T47D (cell line): ENCODE results near the gene HEYL.
"Not testable (repeated sequence)": the region's sequence is repeated elsewhere in the genome, so short reads cannot be mapped to it uniquely, and the experiment has no call there.

ENCODE experiments used
- DNase-seq, 2 experiments: peaks; one replicate each; pipeline versions ENCODE4 v3.0.0 to v3.0.0-alpha.2; 2011 to 2012; ENCODE audit warnings: low read depth in 1 of 2, low spot score in 1 of 2
- JUND ChIP-seq: IDR thresholded peaks from 2 replicates; pipeline ENCODE4 v1.6.1; 2012; ENCODE audit warnings: low read depth
- in situ Hi-C: cut with HindIII; loops from 2 replicates; pipeline ENCODE4 v1.10.0; 2016; ENCODE audit warnings: low sequenced_read_pairs, low pct_unique_long_range_greater_than_20kb

HEYL gene

GRCh38 chr1:39609618-39610331 lies 29.7 kb downstream of the HEYL start:
- TF ChIP-seq JUND: no peak
- peak in 1 of 2 experiments; percentile 37 for DNase-seq
- in situ Hi-C loops: no loop called here

GRCh38 chr1:39608921-39609320 lies 30.5 kb downstream of the HEYL start:
- DNase-seq: no peak
- in situ Hi-C loops: no loop called here
- no peak for TF ChIP-seq JUND

DNA sequence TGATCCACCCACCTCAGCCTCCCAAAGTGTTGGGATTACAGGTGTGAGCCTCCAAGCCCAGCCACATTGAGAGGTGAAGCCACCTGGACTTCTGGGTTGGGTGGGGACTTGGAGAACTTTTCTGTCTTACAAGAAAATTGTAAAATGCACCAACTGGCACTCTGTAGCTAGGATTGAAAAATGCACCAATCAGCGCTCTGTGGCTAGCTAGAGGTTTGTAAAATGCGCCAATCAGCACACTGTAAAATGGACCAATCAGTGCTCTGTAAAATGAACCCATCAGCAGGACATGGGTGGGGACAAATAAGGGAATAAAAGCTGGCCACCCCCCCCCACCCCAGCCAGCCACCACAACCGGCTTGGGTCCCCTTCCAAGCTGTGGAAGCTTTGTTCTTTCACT lies 35.8 kb downstream of the HEYL start:
- DNase-seq, in situ Hi-C loops: not testable (repeated sequence)

DNA sequence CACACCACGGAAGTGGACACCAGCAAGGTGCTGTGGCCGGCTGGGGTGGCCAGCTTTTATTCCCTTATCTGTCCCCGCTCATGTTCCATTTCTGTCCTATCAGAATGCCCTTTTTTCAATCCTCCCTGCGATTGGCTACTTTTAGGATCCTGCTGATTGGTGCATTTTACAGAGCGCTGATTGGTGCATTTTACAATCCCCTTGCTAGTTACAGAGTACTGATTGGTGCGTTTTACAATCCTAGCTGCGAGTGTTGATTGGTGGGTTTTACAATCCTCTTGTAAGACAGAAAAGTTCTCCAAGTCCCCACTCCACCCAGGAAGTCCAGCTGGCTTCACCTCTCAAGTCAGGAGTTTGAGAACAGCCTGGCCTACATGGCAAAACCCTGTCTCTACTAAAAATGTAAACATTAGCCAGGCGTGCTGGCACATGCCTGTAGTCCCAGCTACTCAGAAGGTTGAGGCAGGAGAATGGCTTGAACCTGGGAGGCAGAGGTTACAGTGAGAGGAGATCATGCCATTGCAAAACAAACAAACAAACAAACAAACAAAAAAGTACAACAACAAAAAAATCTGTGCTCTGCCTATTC lies 37.7 kb downstream of the HEYL start:
- in situ Hi-C loops, DNase-seq: not testable (repeated sequence)

GRCh38 chr1:39596163-39596562 lies 43.3 kb downstream of the HEYL start:
- in situ Hi-C loops: no loop called here
- no peak for DNase-seq
- TF ChIP-seq JUND: no peak

- no peak for TF ChIP-seq JUND
- no peak for DNase-seq
- in situ Hi-C loops: no loop called here
Measured at GRCh38 chr1:39593386-39593785, 46.1 kb downstream of the HEYL start.

GRCh38 chr1:39592069-39592468 lies 47.4 kb downstream of the HEYL start:
- no peak for TF ChIP-seq JUND
- no peak for DNase-seq
- in situ Hi-C loops: no loop called here

DNA sequence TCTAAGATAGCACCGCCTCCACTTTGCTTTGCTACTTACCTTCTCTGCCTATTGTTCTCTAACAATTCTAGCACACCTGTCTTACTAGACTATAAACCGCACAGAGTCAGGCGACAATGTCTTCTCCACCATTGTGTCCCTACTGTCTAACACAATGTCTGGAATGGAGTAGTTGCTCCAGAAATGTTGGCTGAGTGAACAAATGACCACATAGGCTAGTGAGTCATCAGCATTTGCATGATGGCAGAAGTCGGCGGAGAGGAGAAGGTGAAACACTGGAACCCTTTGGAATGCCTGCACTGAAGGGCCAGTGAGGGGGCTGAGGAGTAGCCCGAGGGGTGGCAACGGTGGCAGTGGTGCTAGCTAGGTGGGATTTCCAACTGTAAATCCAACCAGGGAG lies 48.9 kb downstream of the HEYL start:
- no peak for DNase-seq
- in situ Hi-C loops: no loop called here
- no peak for TF ChIP-seq JUND

GRCh38 chr1:39585933-39586332 lies 53.5 kb downstream of the HEYL start:
- no peak for DNase-seq
- in situ Hi-C loops: no loop called here
- no peak for TF ChIP-seq JUND

- no peak for DNase-seq
- in situ Hi-C loops: no loop called here
- no peak for TF ChIP-seq JUND
Measured at GRCh38 chr1:39576016-39576657, 63.3 kb downstream of the HEYL start.

DNA sequence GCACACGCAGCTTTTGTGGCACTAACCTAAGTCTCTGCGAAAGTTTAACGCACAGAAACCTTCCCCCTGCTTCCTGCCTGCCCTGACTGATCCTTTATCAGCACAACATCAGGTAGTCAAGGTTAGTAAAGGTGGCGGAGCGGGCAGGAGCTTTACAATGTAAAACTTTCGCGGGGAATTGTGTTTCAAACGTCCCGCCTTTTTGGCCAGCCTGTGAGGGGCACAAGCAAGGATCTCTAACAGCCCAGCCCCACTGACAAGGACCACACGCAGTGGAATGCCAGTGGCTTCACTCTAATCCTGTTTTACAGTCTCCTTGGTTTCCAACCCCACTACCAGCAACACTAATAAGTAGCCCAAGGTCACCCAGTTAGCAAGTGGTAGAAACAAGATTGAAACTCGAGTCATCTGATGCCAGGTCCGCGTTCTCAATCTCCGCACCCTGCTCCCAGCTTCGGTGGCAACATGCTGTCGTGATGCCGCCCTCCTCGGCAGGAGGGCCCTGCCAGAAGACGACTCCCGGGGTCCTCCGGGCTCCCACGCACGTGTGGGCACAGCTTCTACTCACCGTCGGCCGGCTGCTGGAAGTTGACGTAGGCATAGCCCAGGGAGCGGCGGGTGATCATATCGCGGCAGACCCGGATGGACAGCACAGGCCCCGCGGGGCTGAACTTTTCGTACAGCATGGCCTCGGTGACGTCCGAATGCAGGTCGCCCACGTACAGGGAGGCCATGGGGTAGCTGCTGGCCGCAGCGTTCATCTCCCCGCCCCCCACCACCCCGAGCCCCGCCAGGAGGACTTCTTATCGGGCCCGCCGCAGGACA lies 64.0 kb downstream of the HEYL start:
- peak in 1 of 2 experiments; percentile 55 for DNase-seq
- in situ Hi-C loops: no loop called here
- no peak for TF ChIP-seq JUND

DNA sequence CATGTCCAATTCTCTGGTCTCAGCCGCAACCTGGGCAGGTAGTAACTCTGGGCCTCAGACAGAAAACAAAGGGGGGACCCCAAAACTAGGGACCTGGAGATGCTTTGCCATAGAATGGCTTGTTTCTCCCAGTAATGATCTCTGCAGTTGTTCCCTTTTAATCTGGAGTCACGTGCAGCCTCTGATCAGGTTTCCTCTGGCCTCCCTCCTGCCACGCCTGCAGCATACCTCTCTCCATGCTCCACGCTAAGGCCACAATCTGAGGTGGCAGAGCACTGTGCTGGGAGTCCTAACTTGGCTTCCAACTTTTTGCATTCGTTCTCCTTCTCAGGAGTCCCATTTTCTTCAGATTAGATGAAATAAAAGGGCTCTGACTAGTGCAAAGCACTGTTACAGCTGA lies 64.8 kb downstream of the HEYL start:
- TF ChIP-seq JUND: no peak
- no peak for DNase-seq
- in situ Hi-C loops: no loop called here
